ENCODE results near the gene DCLK2.

Gene DCLK2

GRCh38 chr4:150123087-150123486 lies 44.8 kb downstream of the DCLK2 start:
- DNase-seq: no peak

- DNase-seq: no peak
Measured at GRCh38 chr4:150123796-150124677, 45.8 kb downstream of the DCLK2 start.

DNA sequence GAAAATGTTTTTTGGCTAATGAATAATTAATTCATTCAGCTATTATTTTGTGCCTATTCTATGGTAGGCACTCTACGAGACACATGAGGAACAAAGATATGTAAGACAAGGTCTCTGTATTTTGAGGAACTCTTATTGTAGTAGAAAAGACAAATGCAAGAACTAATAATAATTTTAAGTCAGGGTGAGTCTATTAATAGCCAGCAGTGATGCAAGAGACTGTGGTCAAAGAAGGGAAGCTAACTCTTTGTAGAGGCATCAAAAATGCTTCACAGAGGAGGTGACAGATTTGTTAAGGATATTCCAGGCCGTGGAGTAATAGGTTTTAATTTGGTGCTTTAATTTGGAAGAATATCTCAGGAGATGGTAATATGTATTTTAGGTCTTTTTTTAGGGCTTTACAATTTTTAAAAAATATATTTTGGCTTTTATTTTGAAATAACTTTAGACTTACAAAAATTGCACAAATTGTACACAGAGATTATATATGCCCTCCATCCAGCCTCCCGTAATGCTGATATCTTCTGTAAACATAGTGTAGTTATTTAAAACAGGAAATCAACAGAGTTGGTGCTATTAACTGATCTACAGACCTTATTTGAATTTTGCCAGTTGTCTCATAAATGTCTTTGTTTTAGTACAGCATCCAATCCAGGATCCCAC lies 48.1 kb downstream of the DCLK2 start:
- no peak for DNase-seq

DNA sequence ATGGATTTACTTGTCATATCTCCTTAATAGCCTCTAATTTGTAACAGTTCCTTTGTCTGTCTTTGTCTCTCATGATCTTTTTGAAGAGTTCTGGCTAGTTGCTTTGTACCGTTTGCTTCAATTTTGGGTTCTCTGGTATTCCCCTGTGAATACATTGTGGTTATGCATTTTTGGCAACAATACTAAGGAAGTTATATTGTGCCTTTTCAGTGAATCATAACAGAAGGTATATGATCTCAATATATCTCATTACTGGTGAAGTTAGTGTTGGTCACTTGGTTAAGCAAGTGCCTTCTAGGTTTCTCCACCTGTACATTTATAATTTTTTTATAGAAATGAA lies 48.6 kb downstream of the DCLK2 start:
- no peak for DNase-seq

DNA sequence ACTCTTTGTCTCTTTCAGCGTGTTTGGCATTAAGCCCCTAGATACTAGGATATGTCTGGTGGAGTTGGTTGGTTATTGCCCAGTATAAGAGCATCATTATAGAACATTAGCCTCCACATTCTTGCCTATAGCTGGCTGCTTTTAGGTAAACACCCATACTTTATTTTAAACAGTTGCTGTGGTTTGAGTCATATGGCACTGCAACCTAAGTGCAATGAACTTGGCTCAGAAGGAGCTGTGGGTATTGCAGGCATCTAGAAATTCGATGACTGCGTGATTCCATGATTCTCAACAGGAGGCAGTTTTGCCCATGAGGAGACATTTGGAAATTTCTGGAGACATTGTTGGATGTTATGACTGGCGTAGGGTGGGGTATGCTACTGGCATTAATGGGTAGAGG lies 49.5 kb downstream of the DCLK2 start:
- no peak for DNase-seq

DNA sequence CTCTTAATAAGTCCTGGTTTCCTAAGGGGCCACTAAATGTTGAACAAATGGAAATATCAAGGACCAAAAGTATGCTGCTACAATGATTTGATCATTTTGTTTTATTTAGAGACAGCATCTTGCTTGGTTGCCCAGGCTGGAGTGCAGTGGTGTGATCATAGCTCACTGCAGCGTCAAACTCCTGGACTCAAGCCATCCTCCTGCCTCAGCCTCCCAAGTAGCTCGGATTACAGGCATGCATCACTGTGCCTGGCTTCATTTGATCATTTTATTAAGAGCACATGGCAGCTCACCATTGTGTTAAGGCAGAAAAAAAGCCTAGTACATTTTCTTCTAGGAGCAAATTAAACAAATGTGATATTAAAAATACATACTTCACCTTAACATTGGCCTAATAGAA lies 52.7 kb downstream of the DCLK2 start:
- no peak for DNase-seq

DNA sequence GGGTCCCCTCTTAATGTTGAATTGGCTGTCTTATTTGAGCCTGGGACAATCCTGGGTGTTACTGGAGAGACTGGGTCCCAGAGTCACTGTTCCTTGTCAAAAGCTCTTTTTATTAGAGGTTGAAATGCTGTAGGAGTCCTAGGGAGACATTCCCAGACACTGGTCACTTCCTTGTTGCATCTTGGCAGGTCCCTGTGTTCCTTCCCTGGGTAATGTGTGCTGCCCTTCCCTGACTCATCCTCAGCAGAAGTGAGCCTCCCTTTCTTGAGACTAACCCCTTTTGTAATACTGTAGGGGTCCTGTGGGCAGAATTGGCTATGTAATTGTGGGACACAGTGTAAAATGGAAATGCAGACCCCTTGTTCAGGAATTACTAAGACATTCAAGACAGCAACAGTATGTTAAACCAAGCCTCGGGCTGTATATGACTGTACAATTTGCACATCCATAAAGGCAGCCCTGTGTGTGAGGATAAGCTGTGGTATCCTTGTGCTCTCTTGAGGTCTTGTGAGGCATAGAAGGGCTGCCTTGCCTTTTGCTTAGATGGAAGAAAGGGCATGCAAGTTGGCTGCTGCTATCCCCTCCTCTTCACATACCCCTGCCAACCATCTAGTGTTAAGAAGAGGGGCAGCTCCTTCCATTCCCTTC lies 53.5 kb downstream of the DCLK2 start:
- DNase-seq: no peak

- no peak for DNase-seq
Measured at GRCh38 chr4:150133605-150134004, 55.4 kb downstream of the DCLK2 start.

DNA sequence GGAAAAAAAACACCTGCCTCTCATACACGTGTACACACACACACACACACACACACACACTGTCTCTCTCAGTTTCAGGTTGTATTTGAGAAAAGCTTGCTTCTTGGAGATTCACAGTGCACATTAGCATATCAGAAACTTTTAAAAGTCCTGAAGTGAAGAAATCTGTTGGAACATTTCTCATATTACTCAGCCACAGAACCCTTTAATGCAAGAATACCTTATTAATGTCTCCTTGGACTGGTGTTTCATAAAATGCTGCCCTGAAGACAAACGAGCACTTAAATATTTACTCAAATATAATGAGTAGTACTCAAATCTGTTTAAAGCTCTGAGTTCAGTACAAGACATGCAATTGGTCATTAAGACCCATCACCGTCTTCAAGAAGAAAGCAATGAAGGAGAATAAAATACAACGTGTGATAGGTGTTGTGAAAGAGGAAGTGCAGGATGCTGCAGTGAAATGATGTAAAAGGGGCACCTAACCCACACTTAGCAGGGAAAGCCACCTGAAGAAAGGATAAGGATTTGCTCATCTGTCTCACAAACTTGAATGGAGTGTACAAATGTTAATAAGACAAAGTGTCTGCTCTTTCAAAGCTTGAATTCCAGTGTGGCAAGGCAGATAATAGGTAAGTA lies 57.0 kb downstream of the DCLK2 start:
- DNase-seq: no peak

GRCh38 chr4:150136036-150136435 lies 57.8 kb downstream of the DCLK2 start:
- DNase-seq: no peak

- no peak for DNase-seq
Measured at GRCh38 chr4:150136481-150136880, 58.2 kb downstream of the DCLK2 start.

GRCh38 chr4:150139297-150139865 lies 61.1 kb downstream of the DCLK2 start:
- no peak for DNase-seq

- no peak for DNase-seq
Measured at GRCh38 chr4:150140774-150141400, 62.6 kb downstream of the DCLK2 start.

DNA sequence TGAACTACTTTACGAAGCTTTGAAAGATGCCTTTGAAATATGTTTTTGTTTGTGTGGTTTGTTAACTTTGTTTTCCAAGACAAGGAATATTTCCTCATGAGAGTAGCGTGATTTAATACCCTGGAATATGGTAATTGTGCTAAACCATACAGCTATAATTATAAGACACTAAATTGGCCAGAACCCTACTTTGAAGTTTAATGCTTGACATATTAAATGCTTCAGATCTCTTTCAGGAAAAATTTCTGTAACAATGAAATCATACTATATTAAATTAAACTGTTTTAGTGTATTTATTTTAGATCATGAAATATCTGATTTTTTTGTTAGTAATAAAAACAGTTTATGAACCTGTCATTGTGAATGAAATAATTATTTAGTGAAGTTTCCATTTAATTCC lies 63.5 kb downstream of the DCLK2 start:
- DNase-seq: no peak

DNA sequence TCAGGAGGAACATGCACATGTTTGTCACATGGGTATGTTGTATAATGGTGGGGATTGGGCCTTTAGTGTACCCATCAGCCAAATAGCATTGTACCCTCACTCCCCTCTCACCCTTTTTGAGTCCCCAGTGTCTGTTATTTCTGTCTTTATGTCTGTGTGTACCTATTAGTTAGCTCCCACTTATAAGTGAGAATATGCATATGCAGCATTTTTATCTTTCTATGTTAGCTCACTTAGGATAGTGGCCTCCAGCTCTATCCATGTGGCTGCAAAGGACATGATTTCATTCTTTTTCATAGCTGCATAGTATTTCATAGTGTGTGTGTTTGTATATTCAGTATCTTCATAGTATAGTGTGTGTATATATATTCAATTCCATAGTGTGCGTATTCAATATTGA lies 64.6 kb downstream of the DCLK2 start:
- DNase-seq: no peak

DNA sequence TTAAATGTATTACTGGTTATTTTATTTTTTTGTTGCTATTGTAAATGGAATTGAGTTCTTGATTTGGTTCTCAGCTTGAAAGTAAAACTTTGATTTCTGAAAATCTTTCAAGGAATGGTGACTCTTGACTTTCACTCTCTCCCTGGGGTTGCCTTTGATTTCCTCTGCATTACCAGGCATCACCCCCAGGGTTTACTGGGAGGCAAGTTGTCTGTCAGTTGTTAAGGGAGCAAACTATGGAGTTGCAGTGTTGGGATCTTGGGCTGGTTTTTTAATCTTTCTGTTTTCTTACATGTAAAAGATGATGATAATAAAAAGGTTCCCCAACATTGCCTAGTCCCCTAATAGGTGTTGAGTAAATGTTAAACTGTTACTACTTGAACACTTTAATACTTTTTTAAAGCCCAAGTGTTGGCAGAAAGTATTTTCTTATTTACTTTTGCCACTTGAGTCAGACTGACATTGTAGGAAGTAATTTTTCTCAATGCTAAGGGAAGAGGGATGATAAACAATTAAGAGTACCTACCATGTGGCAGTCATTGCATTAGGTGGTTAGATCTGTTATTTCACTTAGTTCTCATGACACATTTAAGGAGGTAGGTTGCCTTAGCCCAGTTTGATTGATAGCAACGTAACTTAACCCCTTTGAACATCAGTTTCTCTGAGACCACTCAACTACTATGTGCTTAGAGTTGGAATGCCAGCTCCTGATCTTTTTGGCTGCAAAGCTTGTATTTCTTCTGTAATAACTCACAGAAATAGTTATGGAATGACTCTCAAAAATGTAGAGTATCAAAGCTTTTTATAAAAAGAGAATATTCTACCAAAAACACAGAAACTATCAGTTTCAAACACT lies 67.1 kb downstream of the DCLK2 start:
- no peak for DNase-seq

- no peak for DNase-seq
Measured at GRCh38 chr4:150145946-150146340, 67.7 kb downstream of the DCLK2 start.

GRCh38 chr4:150149381-150149780 lies 71.1 kb downstream of the DCLK2 start:
- DNase-seq: no peak

- DNase-seq: no peak
Measured at GRCh38 chr4:150150629-150151062, 72.4 kb downstream of the DCLK2 start.

- no peak for DNase-seq
Measured at GRCh38 chr4:150152766-150153165, 74.5 kb downstream of the DCLK2 start.

DNA sequence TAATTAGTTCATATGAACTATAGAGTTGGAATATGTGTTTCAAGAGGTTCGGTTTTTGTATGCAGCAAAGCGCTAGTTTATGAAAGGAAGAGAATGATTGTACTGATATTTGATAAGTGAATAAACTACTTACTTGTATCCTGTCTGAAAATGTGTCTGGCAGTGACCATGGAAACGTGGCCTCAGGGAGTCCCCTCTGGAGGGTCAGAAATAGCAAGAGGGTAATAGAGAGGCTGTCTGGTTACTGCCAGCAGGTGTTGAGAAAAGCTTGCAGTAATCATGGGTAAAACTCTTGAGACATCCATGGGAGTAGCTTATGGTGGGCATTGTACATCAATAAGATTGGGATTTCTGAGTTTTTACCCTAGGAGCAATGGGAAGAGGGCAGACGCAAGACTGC lies 77.1 kb downstream of the DCLK2 start:
- DNase-seq: no peak

GRCh38 chr4:150156543-150156942 lies 78.3 kb downstream of the DCLK2 start:
- DNase-seq: no peak

Data from activated CD4-positive, alpha-beta T cell treated with anti-CD3 and anti-CD28 coated beads for 48 hours (primary cell).